ENCODE results near the gene MBTPS1.
"Not testable (repeated sequence)": the region's sequence is repeated elsewhere in the genome, so short reads cannot be mapped to it uniquely, and the experiment has no call there.

The MBTPS1 gene

DNA sequence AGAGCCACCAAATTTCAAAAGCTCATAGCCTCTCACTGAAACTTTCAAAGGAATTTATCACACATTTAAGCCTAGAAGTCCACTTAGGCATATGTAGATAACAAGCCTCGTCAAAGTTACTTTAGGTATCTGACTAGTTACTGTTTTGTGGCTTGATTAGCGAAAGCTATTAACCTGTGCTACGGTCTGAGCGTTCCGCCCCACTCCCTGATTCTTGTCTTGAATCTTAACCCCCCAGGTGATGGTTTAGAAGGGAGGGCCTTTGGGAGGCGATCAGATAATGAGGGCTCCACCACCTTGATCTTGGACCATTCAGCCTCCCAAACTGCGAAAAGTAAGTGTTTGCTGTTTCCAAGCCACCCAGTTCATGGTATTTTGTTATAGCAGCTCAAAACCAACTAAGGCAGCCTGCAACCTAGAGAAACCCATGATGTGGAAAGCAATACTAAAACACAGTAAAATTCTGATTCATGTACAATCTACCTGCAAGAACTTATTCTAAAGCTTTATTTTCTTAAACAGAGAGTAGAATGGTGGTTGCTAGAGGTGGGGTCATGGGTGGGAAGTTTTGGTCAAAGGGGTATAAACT lies 21.1 kb upstream of the MBTPS1 start:
- in situ Hi-C loops (cut with MboI; ENCODE audit: low sequenced_read_pairs), result no loop called here

DNA sequence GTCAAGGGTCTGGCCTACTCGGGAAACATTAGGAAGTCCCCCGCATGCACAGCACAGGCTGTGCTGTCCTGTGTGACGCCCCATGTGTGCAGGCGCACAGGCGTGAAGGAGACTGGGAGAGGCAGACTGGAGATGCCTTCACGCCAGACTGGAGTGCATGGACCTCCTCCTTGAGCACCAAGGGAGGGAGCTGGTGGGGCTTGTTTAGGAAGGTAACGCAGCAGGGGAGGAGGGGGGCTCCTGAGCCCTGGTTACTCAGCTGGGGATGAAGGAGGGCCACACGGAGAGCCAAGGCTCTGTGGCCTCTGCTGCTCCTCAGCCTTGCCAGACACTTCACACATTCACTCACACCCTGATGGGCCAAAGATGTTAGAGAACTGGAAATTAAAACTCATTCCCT lies 20.5 kb upstream of the MBTPS1 start:
- in situ Hi-C loops (cut with MboI; ENCODE audit: low sequenced_read_pairs), result no loop called here

DNA sequence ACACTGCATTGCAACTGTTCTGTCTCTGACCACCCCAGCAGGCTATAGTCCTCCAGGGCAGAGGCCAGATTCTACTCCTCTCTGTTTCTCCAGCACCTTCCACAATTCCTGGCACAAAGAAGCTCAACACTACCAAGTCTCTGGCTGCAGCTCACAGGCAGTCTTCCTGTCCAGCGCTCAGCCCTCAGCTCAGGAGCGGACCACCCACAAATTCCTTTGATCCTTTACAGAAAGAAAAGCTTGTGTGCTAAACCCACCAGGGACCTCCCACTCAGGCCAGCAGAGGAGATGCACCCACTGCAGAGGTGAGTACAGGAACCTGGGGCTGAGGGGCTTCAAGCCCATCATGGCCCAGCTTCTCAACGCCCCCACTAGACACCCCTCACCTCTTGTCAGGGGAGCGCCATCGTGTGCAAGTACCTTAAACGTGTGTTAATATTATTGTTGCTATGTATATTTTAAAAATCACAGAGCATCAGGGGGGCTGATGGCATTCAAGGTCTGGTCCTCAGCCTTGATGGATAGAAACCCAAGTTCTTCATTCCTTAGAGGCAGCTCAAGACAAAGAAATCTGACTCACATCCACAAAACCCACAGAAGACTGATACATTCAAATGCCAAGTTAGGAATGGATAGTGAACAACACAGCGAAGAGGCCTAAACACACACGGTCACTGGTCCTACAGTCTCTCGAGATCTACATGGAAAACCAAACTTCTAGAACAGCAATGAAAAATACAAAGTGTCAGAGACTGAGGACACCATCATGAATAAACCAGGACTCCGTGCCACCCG lies 19.8 kb upstream of the MBTPS1 start:
- in situ Hi-C loops (cut with MboI; ENCODE audit: low sequenced_read_pairs), result no loop called here

DNA sequence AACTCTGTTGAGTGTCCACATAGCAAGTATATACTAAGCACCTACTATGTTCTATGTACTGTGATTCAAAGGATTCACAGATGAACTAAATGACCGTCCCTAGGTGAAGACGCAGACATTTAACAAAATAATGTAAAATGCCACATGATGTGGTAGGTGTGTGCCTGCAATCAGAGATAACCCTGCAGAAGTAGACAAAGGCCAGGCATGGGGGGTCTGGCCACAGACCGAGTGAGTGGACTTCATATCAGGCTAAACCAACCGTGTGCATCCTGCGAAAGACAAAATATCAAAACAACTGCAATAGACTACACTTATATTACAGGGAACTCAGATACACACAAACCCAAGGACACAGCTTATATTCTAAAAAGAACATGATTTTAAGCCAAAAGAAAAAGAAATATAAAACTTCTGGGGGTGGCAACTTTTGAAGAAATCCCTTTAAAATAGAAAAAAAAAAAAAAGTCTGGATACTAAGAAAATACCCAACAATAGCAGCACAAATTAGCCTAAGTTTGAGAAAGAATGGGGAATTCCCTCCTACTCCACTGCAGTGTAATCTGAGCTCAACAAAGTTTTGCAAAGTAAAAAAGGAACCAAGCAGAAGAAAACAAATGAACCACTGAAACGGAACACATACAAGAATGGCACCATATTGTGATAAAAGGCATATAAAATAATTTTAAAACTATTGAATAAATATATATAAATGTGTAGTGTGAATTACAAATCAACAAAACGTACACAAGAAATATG lies 16.0 kb upstream of the MBTPS1 start:
- in situ Hi-C loops (cut with MboI; ENCODE audit: low sequenced_read_pairs), result no loop called here

DNA sequence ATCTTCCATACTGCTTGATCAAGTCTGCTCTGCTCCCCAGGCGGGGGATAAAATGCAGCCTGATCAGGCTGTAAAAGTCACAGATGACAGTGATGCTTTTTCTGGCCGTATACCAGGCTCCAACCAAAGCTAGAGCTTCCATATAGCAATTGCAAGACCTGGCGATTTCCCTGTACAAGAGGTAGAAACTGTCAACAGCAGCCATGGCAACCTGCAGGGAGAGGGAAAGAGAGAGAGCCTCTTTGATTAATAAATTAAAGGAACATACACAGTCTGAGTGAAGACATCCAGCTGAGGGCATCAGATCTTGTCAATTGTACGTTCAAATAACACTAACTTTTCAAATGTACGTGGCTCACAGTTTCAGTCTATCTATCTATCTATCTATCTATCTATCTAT lies 14.4 kb upstream of the MBTPS1 start:
- in situ Hi-C loops (cut with MboI; ENCODE audit: low sequenced_read_pairs), result no loop called here

DNA sequence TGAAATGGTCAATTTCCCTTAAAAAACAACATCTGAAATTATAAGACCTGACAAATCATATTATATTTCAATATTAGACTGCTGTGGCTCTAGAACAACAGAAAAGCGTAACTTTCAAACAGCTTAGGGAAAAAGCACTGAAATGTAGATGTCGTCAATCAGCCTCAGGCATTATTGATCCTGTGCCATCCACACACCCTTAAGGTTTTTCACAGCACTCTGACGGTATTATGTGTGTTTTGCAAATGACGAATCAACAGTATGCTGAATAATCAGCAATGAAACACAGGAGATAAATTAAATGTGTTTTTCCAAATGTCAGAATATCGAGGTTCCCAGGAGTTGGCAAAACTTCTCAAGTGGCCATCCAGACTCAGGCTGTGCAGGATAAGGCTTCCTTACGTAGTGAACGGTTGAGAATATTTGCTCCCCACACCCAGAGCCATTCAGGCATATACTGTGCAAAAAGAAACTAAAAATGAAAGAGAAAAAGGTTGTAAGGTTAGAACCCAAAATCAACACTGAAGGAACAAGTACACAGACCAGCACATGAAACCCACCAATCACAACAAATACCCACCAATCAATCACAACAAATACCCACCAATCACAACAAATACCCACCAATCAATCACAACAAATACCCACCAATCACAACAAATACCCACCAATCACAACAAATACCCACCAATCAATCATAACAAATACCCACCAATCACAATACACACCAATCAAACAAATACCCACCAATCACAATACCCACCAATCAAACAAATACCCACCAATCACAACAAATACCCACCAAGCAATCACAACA lies 7.7 kb upstream of the MBTPS1 start:
- in situ Hi-C loops (cut with MboI; ENCODE audit: low sequenced_read_pairs), result no loop called here

DNA sequence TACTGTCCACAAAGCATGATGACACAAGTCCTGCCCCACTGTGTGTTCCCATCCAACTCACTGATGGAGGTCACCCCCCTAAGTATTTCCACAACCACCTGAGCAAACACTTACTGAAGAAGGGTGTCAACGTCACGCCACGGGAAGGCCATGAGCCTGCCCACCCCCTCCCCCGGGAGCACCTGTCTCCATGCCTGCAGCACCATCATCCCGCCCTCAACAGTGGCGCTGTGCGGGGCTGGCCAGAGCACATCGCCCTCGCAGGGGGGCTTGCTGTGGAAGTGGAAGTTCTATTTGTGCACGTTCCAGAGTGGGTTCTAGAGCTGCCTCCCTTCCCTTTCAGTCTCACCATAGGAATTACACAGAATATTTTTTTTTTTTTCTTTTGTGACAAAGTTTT lies 4.3 kb upstream of the MBTPS1 start:
- in situ Hi-C loops (cut with MboI; ENCODE audit: low sequenced_read_pairs), result no loop called here

DNA sequence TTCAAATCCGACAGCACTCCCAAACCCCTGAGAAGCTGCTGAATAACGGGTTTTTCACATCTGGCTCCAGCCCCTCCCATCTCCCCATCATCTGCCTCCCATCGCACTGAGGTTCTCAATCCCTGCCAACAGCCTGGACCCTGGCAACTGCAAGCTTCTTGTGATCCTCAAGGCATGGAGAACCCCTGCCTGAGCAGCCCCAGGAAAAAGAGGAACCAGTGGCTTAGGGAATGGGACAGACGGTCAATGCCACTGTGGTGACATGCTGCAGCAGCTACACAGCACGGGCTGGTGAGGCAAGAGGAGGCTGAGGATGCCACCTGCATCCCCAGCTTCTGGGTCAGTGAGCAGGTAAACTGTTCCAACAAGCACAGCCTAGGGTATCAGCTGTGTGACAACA lies 3.3 kb upstream of the MBTPS1 start:
- in situ Hi-C loops (cut with MboI; ENCODE audit: low sequenced_read_pairs), result no loop called here

DNA sequence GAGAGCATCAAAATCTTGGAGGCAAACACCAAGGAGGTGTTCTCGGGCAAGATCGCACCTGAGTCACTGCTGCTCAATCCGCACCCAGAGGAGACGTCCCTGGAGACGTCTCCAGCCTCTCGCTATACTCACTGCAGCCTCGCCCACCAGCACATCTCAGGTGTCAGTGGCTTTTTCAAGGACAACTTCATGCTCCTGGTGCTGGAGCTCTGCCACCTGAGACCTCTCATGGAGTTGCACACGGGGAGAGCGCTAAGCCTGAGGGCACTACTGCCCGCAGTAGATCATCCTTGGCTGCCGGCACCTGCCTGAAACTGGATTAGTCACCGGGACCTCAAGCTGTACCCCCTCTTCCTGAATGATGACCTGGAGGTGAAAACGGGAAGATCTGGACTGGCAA lies 2.6 kb upstream of the MBTPS1 start:
- in situ Hi-C loops (cut with MboI; ENCODE audit: low sequenced_read_pairs), result no loop called here

DNA sequence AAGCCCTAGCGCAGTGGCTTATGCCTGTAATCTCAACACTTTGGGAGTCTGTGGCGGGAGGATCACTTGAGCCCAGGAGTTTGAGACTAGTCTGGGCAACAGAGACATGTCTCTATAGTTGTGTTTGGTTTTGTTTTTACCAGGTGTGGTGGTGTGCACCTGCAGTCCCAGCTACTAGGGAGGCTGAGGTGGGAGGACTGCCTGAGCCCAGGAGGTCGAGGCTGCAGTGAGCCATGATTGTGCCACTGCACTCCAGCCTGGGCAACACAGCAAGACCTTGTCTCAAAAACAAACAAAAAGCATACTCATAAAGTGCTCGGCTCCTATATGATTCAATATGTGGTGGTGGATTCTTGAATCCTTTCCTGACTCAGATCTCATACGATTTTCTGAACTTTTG lies 1.6 kb upstream of the MBTPS1 start:
- in situ Hi-C loops (cut with MboI; ENCODE audit: low sequenced_read_pairs), result not testable (repeated sequence)

DNA sequence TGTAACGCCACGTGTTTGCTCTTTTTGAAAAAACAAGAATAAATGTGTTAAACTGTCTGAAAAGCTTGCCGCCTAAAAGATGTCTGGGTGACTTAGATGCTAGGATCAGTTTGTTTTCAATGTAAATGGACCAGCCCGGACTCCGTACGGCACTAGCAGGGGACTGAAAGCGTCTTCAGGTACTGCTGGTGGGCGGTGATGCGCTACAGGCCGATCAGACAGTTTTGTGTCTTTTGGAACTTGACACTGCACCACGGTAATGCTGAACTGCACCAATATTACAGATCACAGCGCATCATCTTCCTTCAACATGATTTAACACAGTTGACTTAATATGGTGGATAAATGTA lies 727 bp upstream of the MBTPS1 start:
- in situ Hi-C loops (cut with MboI; ENCODE audit: low sequenced_read_pairs), result no loop called here

DNA sequence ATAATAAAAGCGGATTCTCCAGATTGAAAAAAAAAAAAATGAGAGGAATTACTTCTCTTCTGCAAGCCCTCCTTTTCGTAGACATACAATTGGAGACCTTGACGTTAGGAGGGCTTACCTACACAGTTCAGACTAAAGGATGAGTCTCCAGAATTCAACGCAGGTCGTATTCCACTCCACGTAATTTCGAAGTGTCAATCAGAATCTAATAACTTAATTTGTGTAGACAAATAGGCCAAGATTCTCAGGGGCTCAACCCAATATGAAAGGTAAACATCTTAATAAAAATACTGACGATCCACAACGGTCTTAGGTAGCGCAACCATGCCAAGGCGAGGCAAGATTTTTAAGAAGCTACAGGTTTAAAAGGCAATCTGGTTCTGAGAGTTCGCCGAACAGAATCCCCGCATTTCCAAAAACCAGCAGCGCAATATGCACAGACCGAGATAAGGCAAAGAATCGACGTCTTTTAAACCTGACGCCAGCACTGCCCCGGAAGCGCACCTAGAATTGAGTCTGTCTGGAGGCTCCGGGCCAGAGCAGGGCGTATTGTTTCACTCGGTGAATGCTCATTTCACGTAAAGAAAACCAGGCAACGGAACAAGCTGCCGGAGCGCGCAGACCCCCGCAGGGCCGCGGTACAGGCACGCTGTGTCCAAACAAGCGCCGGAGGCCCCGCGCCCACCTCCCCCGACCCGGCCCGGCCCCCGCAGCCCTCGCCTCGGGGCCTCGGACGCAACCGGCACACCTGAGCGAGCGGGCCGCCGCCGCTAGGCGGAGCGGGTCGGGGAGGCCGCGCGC lies 623 bp downstream of the MBTPS1 start:
- in situ Hi-C loops (cut with MboI; ENCODE audit: low sequenced_read_pairs), result no loop called here

DNA sequence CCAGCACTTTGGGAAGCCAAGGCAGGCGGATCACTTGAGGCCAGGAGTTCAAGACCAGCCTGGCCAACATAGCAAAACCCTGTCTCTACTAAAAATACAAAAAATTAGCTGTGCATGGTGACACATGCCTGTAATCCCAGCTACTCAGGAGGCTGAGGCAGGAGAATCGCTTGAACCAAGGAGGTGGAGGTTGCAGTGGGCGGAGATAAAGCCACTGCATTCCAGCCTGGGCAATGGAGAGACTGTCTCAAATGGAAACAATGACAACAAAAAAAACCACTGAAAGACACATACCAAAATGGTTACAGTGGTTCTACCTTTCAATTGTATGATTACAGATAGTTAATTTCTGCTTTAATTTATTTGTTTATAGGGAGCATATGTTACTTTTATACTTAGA lies 4.8 kb downstream of the MBTPS1 start:
- in situ Hi-C loops (cut with MboI; ENCODE audit: low sequenced_read_pairs), result not testable (repeated sequence)

DNA sequence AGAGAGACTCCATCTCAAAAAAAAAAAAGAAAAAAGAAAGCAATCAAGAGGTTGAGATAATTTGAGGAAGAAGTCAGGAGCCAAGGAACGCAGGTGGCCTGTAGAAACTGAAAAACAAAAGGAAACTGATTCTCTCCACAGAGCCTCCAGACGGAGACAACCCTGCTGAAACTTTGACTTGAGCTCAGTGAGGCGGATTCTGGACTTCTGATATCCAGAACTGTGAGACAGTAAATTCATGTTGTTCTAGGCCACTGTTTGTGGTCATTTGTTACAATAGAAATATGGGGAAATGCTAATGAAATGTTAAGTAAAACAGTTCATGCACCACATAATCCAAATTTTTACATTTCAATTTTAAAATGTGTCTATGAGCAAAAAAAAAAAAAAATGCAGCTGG lies 5.2 kb downstream of the MBTPS1 start:
- in situ Hi-C loops (cut with MboI; ENCODE audit: low sequenced_read_pairs), result no loop called here

DNA sequence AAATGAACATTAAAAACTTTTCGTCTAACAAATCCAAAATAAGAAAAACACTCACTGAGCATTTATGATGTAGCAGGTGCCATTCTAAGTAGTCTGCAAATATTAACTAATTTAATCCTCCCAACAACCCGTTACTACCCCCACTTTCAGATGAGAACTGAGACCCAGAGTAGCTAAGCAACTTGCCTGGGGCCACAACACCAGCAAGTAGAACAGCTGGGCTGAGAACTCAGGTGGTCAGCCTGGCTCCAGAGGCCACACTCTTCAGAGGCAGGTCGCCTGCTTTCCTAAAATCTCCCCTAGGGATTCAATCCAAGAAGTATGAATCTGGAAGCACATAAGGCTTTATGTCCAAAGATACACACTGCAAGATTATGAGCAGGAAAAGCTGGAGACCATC lies 6.2 kb downstream of the MBTPS1 start:
- in situ Hi-C loops (cut with MboI; ENCODE audit: low sequenced_read_pairs), result no loop called here

DNA sequence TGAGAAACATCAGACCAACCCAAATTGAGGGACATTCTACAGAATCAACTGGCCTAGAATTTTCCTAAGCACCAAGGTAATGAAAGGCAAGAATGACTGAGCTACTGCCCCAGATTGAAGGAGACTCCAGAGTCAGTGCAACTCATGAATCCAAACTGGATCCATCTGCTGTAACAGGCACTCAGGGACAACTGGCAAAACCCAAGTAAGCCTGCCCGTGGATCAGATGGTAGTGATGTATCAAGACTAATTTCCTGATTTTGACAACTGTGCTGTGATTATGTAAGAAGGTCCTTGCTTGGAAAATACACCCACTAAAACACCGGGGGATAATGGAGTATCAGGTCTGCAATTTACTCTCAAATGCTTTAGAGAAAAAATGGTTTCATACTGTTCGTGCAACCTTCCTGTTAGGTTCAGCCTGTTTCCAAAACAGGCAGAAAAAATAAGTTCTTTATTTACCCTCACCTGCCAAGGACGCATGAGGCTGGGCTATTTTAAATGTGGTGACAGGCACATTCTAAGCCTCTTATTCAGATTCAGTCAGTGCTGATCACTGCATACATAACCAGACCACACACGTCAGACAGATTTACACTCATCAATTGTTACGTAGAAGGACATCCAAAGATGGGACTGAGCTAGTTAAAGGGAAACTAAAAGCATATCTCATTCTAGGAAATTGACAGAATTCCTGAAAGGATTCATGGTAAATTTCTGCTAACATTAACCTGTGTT lies 7.0 kb downstream of the MBTPS1 start:
- in situ Hi-C loops (cut with MboI; ENCODE audit: low sequenced_read_pairs), result no loop called here

DNA sequence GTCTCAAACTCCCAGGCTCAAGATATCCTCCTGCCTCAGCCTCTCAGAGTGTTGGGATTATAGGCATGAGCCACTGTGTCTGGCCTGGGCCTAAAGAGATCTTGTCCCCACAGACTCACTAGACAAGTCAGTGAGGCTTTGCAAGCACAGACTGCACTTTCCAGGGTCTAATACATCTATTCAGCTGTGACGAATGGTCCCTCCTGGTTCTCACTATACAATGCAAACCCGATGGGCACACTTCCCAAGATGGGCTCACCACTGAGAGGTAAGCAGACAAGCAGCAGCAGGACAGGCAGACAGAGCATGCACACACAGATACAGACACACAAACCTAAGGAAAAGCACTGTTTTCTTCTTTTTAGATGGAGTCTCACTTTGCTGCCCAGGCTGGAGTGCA lies 8.8 kb downstream of the MBTPS1 start:
- in situ Hi-C loops (cut with MboI; ENCODE audit: low sequenced_read_pairs), result no loop called here

DNA sequence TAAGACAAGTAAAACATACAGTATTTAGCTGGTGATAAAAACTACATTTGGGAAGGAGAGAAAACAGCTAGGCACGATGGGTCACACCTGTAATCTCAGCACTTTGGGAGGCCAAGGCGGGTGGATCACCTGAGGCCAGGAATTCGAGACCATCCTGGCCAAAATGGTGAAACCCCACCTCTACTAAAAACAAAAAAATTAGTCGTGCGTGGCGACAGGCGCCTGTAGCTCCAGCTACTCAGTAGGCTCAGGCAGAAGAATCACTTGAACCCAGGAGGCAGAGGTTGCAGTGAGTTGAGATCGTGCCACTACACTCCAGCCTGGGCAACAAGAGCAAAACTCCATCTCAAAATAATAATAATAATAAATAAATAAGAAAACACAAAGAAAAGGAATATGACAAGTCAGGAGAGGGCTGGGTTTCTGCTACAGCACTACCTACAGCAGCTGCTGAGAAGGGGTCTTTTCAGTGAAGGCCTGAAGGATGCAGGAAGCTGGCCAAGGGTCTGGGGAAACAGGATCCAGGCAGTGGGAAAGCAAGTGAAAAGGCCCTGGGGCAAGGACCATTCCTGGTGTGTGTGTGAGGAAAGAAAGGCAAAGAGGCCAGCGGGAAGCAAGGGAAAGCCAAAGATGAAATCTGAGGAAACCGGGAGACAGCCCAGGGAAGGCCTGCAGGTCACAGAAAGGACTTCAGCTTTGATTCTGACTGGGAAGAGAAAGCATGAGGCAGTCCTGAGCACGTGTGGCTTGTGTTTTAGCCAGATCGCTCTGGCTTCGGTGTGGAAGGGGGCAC lies 10.6 kb downstream of the MBTPS1 start:
- in situ Hi-C loops (cut with MboI; ENCODE audit: low sequenced_read_pairs), result no loop called here

DNA sequence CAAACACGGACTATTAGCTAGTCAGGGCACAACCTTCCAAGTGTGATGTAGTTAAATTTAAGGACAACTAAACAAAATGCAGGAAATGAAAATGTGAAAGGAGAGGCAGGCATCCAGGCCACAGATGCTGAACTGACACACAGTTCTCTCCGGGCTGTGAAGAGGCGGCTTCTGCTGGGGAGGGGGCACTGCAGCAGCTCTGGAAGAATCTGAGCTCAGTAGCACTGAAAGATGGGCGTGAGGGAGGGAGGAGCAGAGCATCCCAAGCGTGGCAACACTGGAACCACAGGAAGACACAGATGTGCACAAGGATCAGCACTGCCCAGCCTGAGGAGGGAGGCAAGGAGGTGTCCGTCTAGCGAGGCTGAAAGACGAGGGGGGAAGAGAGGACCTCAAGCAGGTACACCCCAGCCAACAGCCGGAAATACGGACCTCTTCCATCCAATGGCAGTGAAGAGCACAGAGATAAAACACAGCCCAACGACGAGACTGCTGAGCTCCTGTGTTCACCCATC lies 11.4 kb downstream of the MBTPS1 start:
- in situ Hi-C loops (cut with MboI; ENCODE audit: low sequenced_read_pairs), result no loop called here
